Liver (tissue), 9 donors: ENCODE results near the gene BRD2. TPM values are rescaled to one million over a fixed set of nuclear protein-coding genes. Genes with fewer than 3 reads are reported as not detected.

Experiments
- DNase-seq: peaks from one replicate; pipeline ENCODE4 v3.0.0-alpha.2; 2017; ENCODE audit warnings: low spot score
- H3K27ac ChIP-seq, 2 donors: one replicate each; pipeline ENCODE4 v1.7.0; 2013; ENCODE audit warnings: inconsistent platforms in 2 of 2, low read length in 2 of 2, control low read depth in 1 of 2, low read depth in 1 of 2, mild to moderate bottlenecking in 1 of 2
- H3K27me3 ChIP-seq, 4 donors: one replicate each; pipeline versions ENCODE4 v1.6.1 to v1.7.0; 2013; ENCODE audit warnings: low read length in 3 of 4, inconsistent platforms in 1 of 4, mild to moderate bottlenecking in 1 of 4, moderate library complexity in 1 of 4; ENCODE audit not compliant: control insufficient read depth in 4 of 4, insufficient read depth in 4 of 4
- H3K36me3 ChIP-seq, 4 donors: one replicate each; pipeline versions ENCODE4 v1.6.1 to v1.7.0; 2013; ENCODE audit warnings: low read length in 3 of 4, mild to moderate bottlenecking in 3 of 4, low read depth in 1 of 4, moderate library complexity in 1 of 4; ENCODE audit not compliant: control insufficient read depth in 4 of 4, insufficient read depth in 3 of 4
- H3K4me1 ChIP-seq, 4 donors: one replicate each; pipeline versions ENCODE4 v1.6.1 to v1.7.0; 2013; ENCODE audit warnings: low read length in 3 of 4, mild to moderate bottlenecking in 3 of 4, moderate library complexity in 1 of 4; ENCODE audit not compliant: control insufficient read depth in 4 of 4, insufficient read depth in 4 of 4
- H3K4me3 ChIP-seq, 3 donors: one replicate each; pipeline versions ENCODE4 v1.6.1 to v1.7.0; 2013; ENCODE audit warnings: low read length in 3 of 3, control low read depth in 1 of 3, low read depth in 1 of 3, mild to moderate bottlenecking in 1 of 3
- H3K9ac ChIP-seq, 2 donors: one replicate each; pipeline ENCODE4 v1.7.0; 2013; ENCODE audit warnings: low read length in 2 of 2, mild to moderate bottlenecking in 2 of 2, moderate library complexity in 2 of 2, control low read depth in 1 of 2, low read depth in 1 of 2
- H3K9me3 ChIP-seq, 4 donors: one replicate each; pipeline versions ENCODE4 v1.6.1 to v1.7.0; 2013; ENCODE audit warnings: low read length in 3 of 4; ENCODE audit not compliant: control insufficient read depth in 4 of 4
- EGR1 ChIP-seq, 2 donors: IDR thresholded peaks; 2 replicates each; pipeline ENCODE4 v1.6.1; 2016 to 2018; ENCODE audit warnings: antibody characterized with exemption in 2 of 2, low read depth in 2 of 2
- FOXA1 ChIP-seq: IDR thresholded peaks from 2 replicates; pipeline ENCODE4 v1.6.1; 2016; ENCODE audit warnings: antibody characterized with exemption
- FOXA2 ChIP-seq: IDR thresholded peaks from 2 replicates; pipeline ENCODE4 v1.6.1; 2016; ENCODE audit warnings: antibody characterized with exemption
- GABPA ChIP-seq, 2 donors: IDR thresholded peaks in 1 of 2; conservative IDR thresholded peaks in 1 of 2; 2 replicates each; pipeline ENCODE4 v1.6.1; 2016; ENCODE audit warnings: antibody characterized with exemption in 2 of 2, mild to moderate bottlenecking in 1 of 2, moderate library complexity in 1 of 2
- HNF4A ChIP-seq, 2 donors: conservative IDR thresholded peaks; 2 replicates each; pipeline ENCODE4 v1.6.1; 2016; ENCODE audit warnings: antibody characterized with exemption in 2 of 2, mild to moderate bottlenecking in 2 of 2
- HNF4G ChIP-seq: IDR thresholded peaks from 2 replicates; pipeline ENCODE4 v1.6.1; 2016; ENCODE audit warnings: antibody characterized with exemption
- JUND ChIP-seq, 2 donors: IDR thresholded peaks; 2 replicates each; pipeline ENCODE4 v1.6.1; 2016; ENCODE audit warnings: antibody characterized with exemption in 2 of 2
- NR2F2 ChIP-seq: IDR thresholded peaks from 2 replicates; pipeline ENCODE4 v1.6.1; 2016; ENCODE audit warnings: antibody characterized with exemption
- RAD21 ChIP-seq, 2 donors: IDR thresholded peaks; 2 replicates each; pipeline ENCODE4 v1.6.1; 2016; ENCODE audit warnings: antibody characterized with exemption in 2 of 2, mild to moderate bottlenecking in 2 of 2
- RXRA ChIP-seq, 2 donors: IDR thresholded peaks; 2 replicates each; pipeline ENCODE4 v1.6.1; 2017 to 2018; ENCODE audit warnings: antibody characterized with exemption in 2 of 2, mild to moderate bottlenecking in 1 of 2
- TAF1 ChIP-seq: conservative IDR thresholded peaks from 2 replicates; pipeline ENCODE4 v1.6.1; 2016; ENCODE audit warnings: antibody characterized with exemption, mild to moderate bottlenecking
- YY1 ChIP-seq: IDR thresholded peaks from 2 replicates; pipeline ENCODE4 v1.6.1; 2016; ENCODE audit warnings: antibody characterized with exemption, mild to moderate bottlenecking
- WGBS: extraction: QIAGEN DNeasy Blood & Tissue Kit; methylation state at CpG from one replicate; pipeline ENCODE4 v1.1.7; 2013; 5-methylcytosine and 5-hydroxymethylcytosine counted together
- polyA plus RNA-seq, 2 donors: library from polyadenylated mRNA; stranded (reverse) in 1 of 2; unstranded in 1 of 2; fragments of 200-250 nt in 1 of 2; fragments of >200 nt in 1 of 2; fragmentation: Nextera tagmentation in 1 of 2; extraction: Ambion mirVana in 1 of 2; gene quantifications; one replicate each; pipeline versions ENCODE4 v1.2.1 to v1.2.3, GENCODE V29; 2013 to 2015
- total RNA-seq, 2 donors: library from RNA; depleted of rRNA; stranded (reverse); fragments of >200 nt; gene quantifications; one replicate each; pipeline ENCODE4 v1.2.3, GENCODE V29; 2014
- TF ChIP-seq, protein P1 (sequence below): IDR thresholded peaks from 2 replicates; pipeline ENCODE4 v1.6.1; 2016; ENCODE audit warnings: antibody characterized with exemption
- TF ChIP-seq, protein P2 (sequence below): fragments of 150-350 bp; IDR thresholded peaks from 2 replicates; pipeline ENCODE4 v1.5.1; 2017; ENCODE audit warnings: improper control_type of control experiment, low read depth, low read length; ENCODE audit not compliant: missing input control
- TF ChIP-seq, protein P3 (sequence below): IDR thresholded peaks from 2 replicates; pipeline ENCODE4 v1.6.1; 2016; ENCODE audit warnings: antibody characterized with exemption
- TF ChIP-seq, protein P4 (sequence below): IDR thresholded peaks from 2 replicates; pipeline ENCODE4 v1.6.1; 2016; ENCODE audit warnings: antibody characterized with exemption, mild to moderate bottlenecking
- TF ChIP-seq, protein P5 (sequence below): IDR thresholded peaks from 2 replicates; pipeline ENCODE4 v1.6.1; 2016; ENCODE audit warnings: antibody characterized with exemption
- donor health status: healthy.
- donor health status: healthy.
- donor health status: healthy.
- donor health status: healthy.
- donor health status: healthy.

Gene BRD2
- total and polyA plus RNA-seq, 4 donors, result 29.8 to 100 (median 50.2) TPM

DNA sequence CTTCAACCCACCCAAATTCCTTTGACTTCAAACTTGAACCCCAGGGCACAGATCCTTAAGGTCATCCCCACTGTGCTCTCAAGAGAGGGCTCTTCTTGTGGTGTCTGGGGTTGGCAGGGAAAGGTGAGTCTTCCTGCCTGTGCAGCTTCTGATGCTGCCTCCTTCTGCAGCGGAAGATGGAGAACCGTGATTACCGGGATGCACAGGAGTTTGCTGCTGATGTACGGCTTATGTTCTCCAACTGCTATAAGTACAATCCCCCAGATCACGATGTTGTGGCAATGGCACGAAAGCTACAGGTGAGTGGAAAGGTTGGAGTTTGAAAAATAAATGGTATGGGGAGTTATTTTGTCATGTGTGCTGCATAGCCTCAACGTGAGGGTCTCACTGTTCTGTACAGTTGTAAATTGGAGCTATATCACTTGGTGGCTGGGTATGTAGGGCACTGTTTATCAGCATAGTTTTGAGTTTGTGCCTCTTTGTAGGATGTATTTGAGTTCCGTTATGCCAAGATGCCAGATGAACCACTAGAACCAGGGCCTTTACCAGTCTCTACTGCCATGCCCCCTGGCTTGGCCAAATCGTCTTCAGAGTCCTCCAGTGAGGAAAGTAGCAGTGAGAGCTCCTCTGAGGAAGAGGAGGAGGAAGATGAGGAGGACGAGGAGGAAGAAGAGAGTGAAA, 9.0 kb downstream of the BRD2 start:
- Histone ChIP-seq H3K4me1 (peaks cover 1 to 55% (median 47%) of the 10 kb centered on the region in 4 donors), H3K27me3 (no peaks in the 10 kb centered on the region), H3K36me3 (peaks cover 28 to 74% (median 66%) of the 10 kb centered on the region in 4 donors), H3K9me3 (no peaks in the 10 kb centered on the region), H3K4me3 (peak overlapping the region in 1 of 3 donors; percentile 6), H3K9ac (no peak overlapping the region), H3K27ac (peak overlapping the region in 1 of 2 donors; percentile 7)
- TF ChIP-seq RAD21 (IDR thresholded peaks at IDR 0.05), result no peak
- no peak for TF ChIP-seq RXRA (IDR thresholded peaks at IDR 0.05)
- no peak for TF ChIP-seq JUND (IDR thresholded peaks at IDR 0.05)
- TF ChIP-seq, protein P1, sequence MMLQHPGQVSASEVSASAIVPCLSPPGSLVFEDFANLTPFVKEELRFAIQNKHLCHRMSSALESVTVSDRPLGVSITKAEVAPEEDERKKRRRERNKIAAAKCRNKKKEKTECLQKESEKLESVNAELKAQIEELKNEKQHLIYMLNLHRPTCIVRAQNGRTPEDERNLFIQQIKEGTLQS, result no peak
- no peak for TF ChIP-seq FOXA2
- TF ChIP-seq FOXA1, result no peak
- TF ChIP-seq YY1, result no peak
- TF ChIP-seq, protein P2, sequence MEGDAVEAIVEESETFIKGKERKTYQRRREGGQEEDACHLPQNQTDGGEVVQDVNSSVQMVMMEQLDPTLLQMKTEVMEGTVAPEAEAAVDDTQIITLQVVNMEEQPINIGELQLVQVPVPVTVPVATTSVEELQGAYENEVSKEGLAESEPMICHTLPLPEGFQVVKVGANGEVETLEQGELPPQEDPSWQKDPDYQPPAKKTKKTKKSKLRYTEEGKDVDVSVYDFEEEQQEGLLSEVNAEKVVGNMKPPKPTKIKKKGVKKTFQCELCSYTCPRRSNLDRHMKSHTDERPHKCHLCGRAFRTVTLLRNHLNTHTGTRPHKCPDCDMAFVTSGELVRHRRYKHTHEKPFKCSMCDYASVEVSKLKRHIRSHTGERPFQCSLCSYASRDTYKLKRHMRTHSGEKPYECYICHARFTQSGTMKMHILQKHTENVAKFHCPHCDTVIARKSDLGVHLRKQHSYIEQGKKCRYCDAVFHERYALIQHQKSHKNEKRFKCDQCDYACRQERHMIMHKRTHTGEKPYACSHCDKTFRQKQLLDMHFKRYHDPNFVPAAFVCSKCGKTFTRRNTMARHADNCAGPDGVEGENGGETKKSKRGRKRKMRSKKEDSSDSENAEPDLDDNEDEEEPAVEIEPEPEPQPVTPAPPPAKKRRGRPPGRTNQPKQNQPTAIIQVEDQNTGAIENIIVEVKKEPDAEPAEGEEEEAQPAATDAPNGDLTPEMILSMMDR, result no peak
- no peak for TF ChIP-seq NR2F2
- TF ChIP-seq GABPA (IDR thresholded peaks at IDR 0.05 in 1 of 2, conservative IDR thresholded peaks at IDR 0.05 in 1 of 2), result no peak
- TF ChIP-seq HNF4G, result no peak
- TF ChIP-seq, protein P3, sequence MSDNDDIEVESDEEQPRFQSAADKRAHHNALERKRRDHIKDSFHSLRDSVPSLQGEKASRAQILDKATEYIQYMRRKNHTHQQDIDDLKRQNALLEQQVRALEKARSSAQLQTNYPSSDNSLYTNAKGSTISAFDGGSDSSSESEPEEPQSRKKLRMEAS, result no peak
- no peak for TF ChIP-seq TAF1
- no peak for TF ChIP-seq EGR1 (IDR thresholded peaks at IDR 0.05; ENCODE audit: low read depth in 2 of 2)
- TF ChIP-seq, protein P4, sequence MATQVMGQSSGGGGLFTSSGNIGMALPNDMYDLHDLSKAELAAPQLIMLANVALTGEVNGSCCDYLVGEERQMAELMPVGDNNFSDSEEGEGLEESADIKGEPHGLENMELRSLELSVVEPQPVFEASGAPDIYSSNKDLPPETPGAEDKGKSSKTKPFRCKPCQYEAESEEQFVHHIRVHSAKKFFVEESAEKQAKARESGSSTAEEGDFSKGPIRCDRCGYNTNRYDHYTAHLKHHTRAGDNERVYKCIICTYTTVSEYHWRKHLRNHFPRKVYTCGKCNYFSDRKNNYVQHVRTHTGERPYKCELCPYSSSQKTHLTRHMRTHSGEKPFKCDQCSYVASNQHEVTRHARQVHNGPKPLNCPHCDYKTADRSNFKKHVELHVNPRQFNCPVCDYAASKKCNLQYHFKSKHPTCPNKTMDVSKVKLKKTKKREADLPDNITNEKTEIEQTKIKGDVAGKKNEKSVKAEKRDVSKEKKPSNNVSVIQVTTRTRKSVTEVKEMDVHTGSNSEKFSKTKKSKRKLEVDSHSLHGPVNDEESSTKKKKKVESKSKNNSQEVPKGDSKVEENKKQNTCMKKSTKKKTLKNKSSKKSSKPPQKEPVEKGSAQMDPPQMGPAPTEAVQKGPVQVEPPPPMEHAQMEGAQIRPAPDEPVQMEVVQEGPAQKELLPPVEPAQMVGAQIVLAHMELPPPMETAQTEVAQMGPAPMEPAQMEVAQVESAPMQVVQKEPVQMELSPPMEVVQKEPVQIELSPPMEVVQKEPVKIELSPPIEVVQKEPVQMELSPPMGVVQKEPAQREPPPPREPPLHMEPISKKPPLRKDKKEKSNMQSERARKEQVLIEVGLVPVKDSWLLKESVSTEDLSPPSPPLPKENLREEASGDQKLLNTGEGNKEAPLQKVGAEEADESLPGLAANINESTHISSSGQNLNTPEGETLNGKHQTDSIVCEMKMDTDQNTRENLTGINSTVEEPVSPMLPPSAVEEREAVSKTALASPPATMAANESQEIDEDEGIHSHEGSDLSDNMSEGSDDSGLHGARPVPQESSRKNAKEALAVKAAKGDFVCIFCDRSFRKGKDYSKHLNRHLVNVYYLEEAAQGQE, result no peak
- TF ChIP-seq HNF4A (conservative IDR thresholded peaks at IDR 0.05), result no peak
- TF ChIP-seq, protein P5, sequence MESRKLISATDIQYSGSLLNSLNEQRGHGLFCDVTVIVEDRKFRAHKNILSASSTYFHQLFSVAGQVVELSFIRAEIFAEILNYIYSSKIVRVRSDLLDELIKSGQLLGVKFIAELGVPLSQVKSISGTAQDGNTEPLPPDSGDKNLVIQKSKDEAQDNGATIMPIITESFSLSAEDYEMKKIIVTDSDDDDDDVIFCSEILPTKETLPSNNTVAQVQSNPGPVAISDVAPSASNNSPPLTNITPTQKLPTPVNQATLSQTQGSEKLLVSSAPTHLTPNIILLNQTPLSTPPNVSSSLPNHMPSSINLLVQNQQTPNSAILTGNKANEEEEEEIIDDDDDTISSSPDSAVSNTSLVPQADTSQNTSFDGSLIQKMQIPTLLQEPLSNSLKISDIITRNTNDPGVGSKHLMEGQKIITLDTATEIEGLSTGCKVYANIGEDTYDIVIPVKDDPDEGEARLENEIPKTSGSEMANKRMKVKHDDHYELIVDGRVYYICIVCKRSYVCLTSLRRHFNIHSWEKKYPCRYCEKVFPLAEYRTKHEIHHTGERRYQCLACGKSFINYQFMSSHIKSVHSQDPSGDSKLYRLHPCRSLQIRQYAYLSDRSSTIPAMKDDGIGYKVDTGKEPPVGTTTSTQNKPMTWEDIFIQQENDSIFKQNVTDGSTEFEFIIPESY, result no peak
- whole genome bisulfite sequencing, result 57% methylated on average over 10 of the region's 10 CpGs
- no peak for DNase-seq
